Left lung (tissue), 10 donors: ENCODE measurements around the gene TRIP10. TPM values are rescaled to one million over a fixed set of nuclear protein-coding genes. Genes with fewer than 3 reads are reported as not detected.
"Not testable (repeated sequence)": the region's sequence is repeated elsewhere in the genome, so short reads cannot be mapped to it uniquely, and the experiment has no call there.

ENCODE experiments used
- ATAC-seq: fragments of 200-7000 bp; cut with Tn5 transposase; one replicate; pipeline ENCODE4 v1.9.1; 2020; ENCODE audit warnings: moderate library complexity
- DNase-seq, 4 donors: peaks; one replicate each; pipeline ENCODE4 v3.0.0-alpha.2; 2013 to 2020
- H3K27ac ChIP-seq, 2 donors: fragments of 200-600 bp; sonication (generic) in 1 of 2; one replicate each; pipeline versions ENCODE4 v1.5.0 to v1.8.0; 2020 to 2021
- H3K27me3 ChIP-seq, 2 donors: fragments of 200-600 bp; sonication (generic) in 1 of 2; one replicate each; pipeline versions ENCODE4 v1.5.0 to v1.8.0; 2020 to 2021
- H3K36me3 ChIP-seq, 2 donors: fragments of 200-600 bp; sonication (generic) in 1 of 2; one replicate each; pipeline versions ENCODE4 v1.5.0 to v1.8.0; 2020 to 2021
- H3K4me1 ChIP-seq, 2 donors: fragments of 200-600 bp; one replicate each; pipeline ENCODE4 v1.8.0; 2021
- H3K4me3 ChIP-seq, 2 donors: fragments of 200-600 bp; sonication (generic) in 1 of 2; one replicate each; pipeline versions ENCODE4 v1.5.0 to v1.8.0; 2020 to 2021; ENCODE audit warnings: mild to moderate bottlenecking in 1 of 2
- H3K9me3 ChIP-seq, 2 donors: fragments of 200-600 bp; sonication (generic) in 1 of 2; one replicate each; pipeline versions ENCODE4 v1.5.0 to v1.8.0; 2020 to 2021
- CTCF ChIP-seq, 2 donors: fragments of 200-600 bp; sonication (generic) in 1 of 2; IDR thresholded peaks; one replicate each; pipeline versions ENCODE4 v1.5.0 to v1.8.0; 2021; ENCODE audit warnings: antibody characterized with exemption in 2 of 2
- intact Hi-C, 2 donors: fragments of 100-400 bp; cut with DNase I; formaldehyde crosslinking; loops; one replicate each; pipeline versions ENCODE4 v1.11.2 to v1.14.2; 2022
- polyA plus RNA-seq, 6 donors: library from polyadenylated mRNA; unstranded; fragments of 120-200 nt; gene quantifications; one replicate each; pipeline ENCODE4 v1.2.1, GENCODE V29; 2013; ENCODE audit not compliant: insufficient read length in 6 of 6
- total RNA-seq, 2 donors: library from RNA; stranded (reverse); fragmentation: NEBNext Ultra II Directional; extraction: Animal tissue kit (Norgen Biotek cat#: 25700); gene quantifications; one replicate each; pipeline ENCODE4 v1.2.1, GENCODE V29; 2021
- donor health status: DM: no; HTN: yes; CAD: no.
- donor health status: DM: no; HTN: no; CAD: no.

Gene TRIP10
- total and polyA plus RNA-seq, 8 donors = 62.3 to 120 (median 92.8) TPM

DNA sequence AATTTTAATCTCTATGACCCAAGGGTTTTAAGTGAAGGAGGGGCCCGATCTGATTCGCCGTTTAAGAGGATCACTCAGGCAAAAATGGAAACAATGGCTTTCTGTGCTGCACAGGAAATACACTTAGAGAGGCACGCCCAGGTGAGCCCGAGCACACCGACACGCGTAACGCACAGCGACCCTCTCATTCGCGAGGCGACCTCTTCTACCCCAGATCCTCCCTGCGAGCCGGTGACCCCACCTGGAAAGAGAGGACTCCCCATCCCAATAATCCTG is 27.5 kb downstream of the TRIP10 start:
- H3K4me3 ChIP-seq = peak overlapping the region; percentile 33 to 51
- peak; percentile 49 for ATAC-seq
- intact Hi-C loops = no loop called here

GRCh38 chr19:6767357-6768235 is 28.1 kb downstream of the TRIP10 start, which contains the start of gene SH2D3A:
TSS of gene SH2D3A (minus strand) at chr19:6767435. CDS start at chr19:6763748, 3,687 bp downstream.
- Histone ChIP-seq H3K36me3 (no peaks in the 10 kb centered on the region), H3K4me3 (peak within 1 kb of the TSS; percentile 33 to 51), H3K27me3 (peaks cover 0 to 29% of the 10 kb centered on the region in 2 donors), H3K9me3 (no peaks in the 10 kb centered on the region), H3K27ac (peak within 1 kb of the TSS; percentile 41 to 86), H3K4me1 (peaks cover 10 to 51% of the 10 kb centered on the region in 2 donors)
- intact Hi-C loops = no loop called here
- no peak for TF ChIP-seq CTCF (IDR thresholded peaks at IDR 0.05)
- ATAC-seq (peak; percentile 90), DNase-seq (peak in 3 of 4 donors; percentile 86 to 96 (median 92))

More for the DNA sequence above, 27.5 kb downstream of the TRIP10 start:
- Histone ChIP-seq H3K27me3 (peaks cover 0 to 29% of the 10 kb centered on the region in 2 donors), H3K4me1 (peaks cover 10 to 47% of the 10 kb centered on the region in 2 donors), H3K36me3 (peaks cover 0 to 1% of the 10 kb centered on the region in 2 donors), H3K27ac (peak overlapping the region; percentile 41 to 86), H3K9me3 (no peaks in the 10 kb centered on the region)
- no peak for TF ChIP-seq CTCF (IDR thresholded peaks at IDR 0.05)
- no peak for DNase-seq

DNA sequence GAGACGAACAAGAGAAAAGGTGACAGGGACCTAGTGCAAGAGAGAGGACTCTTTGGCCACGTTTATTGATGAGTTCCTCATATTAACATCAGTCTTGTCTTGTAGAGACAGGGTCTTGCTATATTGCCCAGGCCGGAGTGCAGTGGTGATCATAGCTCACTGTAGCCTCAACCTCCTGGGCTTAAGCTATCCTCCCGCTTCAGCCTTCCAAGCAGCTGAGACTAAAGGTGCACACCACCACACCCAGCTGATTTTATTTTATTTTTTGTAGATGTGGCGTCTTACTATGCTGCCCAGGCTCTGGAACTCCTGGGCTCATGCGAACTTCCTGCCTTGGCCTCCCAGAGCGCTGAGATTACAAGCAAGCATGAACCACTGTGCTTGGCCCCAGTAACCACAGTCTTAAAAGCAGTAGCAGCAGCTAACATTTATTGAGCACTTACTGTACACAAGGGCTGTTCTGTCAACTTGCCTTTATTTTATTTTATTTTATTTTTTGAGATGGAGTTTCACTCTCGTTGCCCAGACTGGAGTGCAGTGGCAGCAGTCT is 28.8 kb downstream of the TRIP10 start:
- Histone ChIP-seq H3K9me3 (no peaks in the 10 kb centered on the region), H3K27me3 (peaks cover 0 to 29% of the 10 kb centered on the region in 2 donors), H3K36me3 (no peaks in the 10 kb centered on the region), H3K27ac (peak overlapping the region; percentile 19 to 86), H3K4me3 (peak overlapping the region; percentile 33 to 51), H3K4me1 (peaks cover 10 to 51% of the 10 kb centered on the region in 2 donors)
- TF ChIP-seq CTCF (IDR thresholded peaks at IDR 0.05) = no peak
- ATAC-seq (no peak), DNase-seq (peak in 1 of 4 donors; percentile 8)
- intact Hi-C loops = no loop called here

DNA sequence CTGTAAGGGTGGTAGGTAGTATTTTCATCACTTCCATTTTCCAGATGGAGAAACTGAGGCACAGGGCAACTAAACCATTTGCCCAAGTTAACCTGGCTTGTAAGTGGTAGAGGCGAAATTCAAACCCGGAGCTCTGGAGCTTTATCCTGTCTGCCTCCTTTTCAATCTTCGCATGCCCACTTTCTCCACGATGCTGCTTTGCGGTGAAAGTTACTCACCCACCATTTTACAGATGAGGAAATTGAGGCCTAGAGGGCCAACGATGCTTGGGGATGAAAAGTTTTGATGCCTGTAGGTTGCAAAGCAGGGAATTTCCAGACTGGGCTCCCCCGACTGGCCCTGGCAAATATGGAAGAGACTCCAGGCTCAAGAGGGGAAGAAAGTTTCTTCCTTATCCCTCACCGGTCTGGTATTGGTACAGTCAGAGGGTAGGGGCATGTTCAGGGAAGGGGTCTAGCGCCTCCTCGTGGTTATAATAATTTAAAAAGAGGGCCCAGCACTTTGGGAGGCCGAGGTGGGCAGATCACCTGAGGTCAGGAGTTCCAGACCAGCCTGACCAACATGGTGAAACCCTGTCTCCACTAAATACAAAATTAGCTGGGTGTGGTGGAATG is 29.6 kb downstream of the TRIP10 start:
- ATAC-seq (no peak), DNase-seq (peak in 1 of 4 donors; percentile 7)
- Histone ChIP-seq H3K4me1 (peaks cover 10 to 51% of the 10 kb centered on the region in 2 donors), H3K4me3 (no peak overlapping the region), H3K9me3 (no peaks in the 10 kb centered on the region), H3K27me3 (peaks cover 0 to 29% of the 10 kb centered on the region in 2 donors), H3K27ac (no peak overlapping the region), H3K36me3 (no peaks in the 10 kb centered on the region)
- TF ChIP-seq CTCF (IDR thresholded peaks at IDR 0.05) = peak; percentile 17 to 31
- intact Hi-C loops = no loop called here

DNA sequence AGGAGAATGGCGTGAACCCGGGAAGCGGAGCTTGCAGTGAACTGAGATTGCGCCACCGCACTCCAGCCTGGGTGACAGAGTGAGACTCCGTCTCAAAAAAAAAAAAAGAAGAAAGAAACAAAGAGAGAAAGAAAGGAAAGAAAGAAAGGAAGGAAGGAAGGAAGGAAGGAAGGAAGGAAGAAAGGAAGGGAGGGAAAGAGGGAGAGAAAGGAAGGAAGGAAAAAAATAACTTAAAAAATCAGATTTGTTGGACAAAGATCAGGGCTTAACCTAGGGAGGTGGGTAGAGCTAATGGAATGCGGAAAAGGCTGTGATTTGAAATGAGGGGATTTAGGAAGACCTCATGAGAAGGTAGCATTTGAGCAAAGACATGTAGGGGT is 32.2 kb downstream of the TRIP10 start:
- Histone ChIP-seq H3K4me1 (peaks cover 6 to 56% of the 10 kb centered on the region in 2 donors), H3K27ac (peak overlapping the region in 1 of 2 donors; percentile 89), H3K27me3 (peaks cover 0 to 11% of the 10 kb centered on the region in 2 donors)
- peak in 1 of 4 donors; percentile 67 for DNase-seq
- H3K9me3 ChIP-seq, H3K36me3 ChIP-seq, ATAC-seq, intact Hi-C loops, H3K4me3 ChIP-seq: not testable (repeated sequence)
